Measurements from ENCODE around the gene CDK5RAP1. TPM values are rescaled to one million over a fixed set of nuclear protein-coding genes. Genes with fewer than 3 reads are reported as not detected.

Gene CDK5RAP1
- total and polyA plus RNA-seq, 2 of the 4 experiments (the other 2 are of a cell fraction) = 23.9 to 28.1 TPM

DNA sequence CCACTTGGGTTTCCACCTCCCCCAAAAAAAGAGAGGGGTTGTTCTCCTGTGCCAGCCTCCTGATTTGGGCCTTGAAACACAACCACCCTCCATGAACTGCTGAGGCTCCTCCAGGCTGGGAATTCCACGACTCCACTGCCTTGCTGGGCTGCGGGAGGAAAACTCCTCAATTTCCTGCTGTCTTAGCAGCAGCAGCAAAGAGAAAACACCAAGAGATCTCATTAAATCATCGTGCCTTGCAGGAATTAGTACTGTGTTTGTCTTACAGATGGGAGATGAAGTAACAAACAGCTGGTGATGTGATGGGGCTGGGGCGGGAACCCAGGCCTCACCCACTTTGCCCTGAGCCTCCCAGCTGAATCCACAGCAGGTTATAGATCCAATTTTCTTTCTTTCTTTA lies 89.3 kb downstream of the CDK5RAP1 start:
- TF ChIP-seq, protein P1, sequence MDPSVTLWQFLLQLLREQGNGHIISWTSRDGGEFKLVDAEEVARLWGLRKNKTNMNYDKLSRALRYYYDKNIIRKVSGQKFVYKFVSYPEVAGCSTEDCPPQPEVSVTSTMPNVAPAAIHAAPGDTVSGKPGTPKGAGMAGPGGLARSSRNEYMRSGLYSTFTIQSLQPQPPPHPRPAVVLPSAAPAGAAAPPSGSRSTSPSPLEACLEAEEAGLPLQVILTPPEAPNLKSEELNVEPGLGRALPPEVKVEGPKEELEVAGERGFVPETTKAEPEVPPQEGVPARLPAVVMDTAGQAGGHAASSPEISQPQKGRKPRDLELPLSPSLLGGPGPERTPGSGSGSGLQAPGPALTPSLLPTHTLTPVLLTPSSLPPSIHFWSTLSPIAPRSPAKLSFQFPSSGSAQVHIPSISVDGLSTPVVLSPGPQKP (IDR thresholded peaks at IDR 0.05; ENCODE audit: borderline replicate concordance, low read depth, low read length) = no peak
- Histone ChIP-seq H4K5ac (ENCODE audit: low read depth, low read length) (no peak overlapping the region), H4K91ac (ENCODE audit: insufficient read depth, low read depth, low read length) (no peak overlapping the region), H2AFZ (replicated peaks; ENCODE audit: low read length, poor library complexity) (no peak overlapping the region), H2AK9ac (replicated peaks; ENCODE audit: low read depth, low read length, poor library complexity) (no peak overlapping the region), H2BK5ac (ENCODE audit: low read depth, low read length, poor library complexity, severe bottlenecking) (no peak overlapping the region), H3K18ac (ENCODE audit: low read depth, low read length) (no peak overlapping the region), H4K20me1 (ENCODE audit: insufficient read depth, low read length) (no peaks in the 10 kb centered on the region), H3K14ac (replicated peaks; ENCODE audit: low read depth, low read length) (no peak overlapping the region), H3K9me1 (ENCODE audit: insufficient read depth, low read length) (no peaks in the 10 kb centered on the region), H3K4ac (ENCODE audit: low read depth, low read length) (no peak overlapping the region), H3K23ac (ENCODE audit: low read depth, low read length) (no peak overlapping the region; the same call in 1 of the 2 replicates), H2BK20ac (ENCODE audit: low read depth, low read length) (no peak overlapping the region), H2BK15ac (ENCODE audit: low read depth, low read length) (no peak overlapping the region), H3K27ac (ENCODE audit: insufficient read depth, low read length) (no peak overlapping the region), H3K9ac (ENCODE audit: low read depth, low read length) (no peak overlapping the region), H3K4me1 (ENCODE audit: control insufficient read depth, insufficient read depth, low read length) (no peaks in the 10 kb centered on the region), H3K4me2 (ENCODE audit: low read depth, low read length) (no peak overlapping the region), H3K9me3 (ENCODE audit: control insufficient read depth, insufficient read depth, low read length) (0 out of 2 replicates have a peak, but pooled peaks cover 2% of the 10 kb centered on the region), H2BK120ac (ENCODE audit: low read depth, low read length) (no peak overlapping the region), H3K36me3 (ENCODE audit: control insufficient read depth, insufficient read depth, low read length) (no peaks in the 10 kb centered on the region), H3K4me3 (ENCODE audit: insufficient read depth, low read depth, low read length) (no peak overlapping the region), H4K8ac (ENCODE audit: low read depth in 2 of 2, low read length in 2 of 2) (no peak overlapping the region), H3K27me3 (ENCODE audit: control insufficient read depth, insufficient read depth, low read length) (peaks cover 15% of the 10 kb centered on the region; the same call in 1 of the 2 replicates), H3K79me1 (ENCODE audit: low read depth in 1 of 2, low read length in 2 of 2) (no peaks in the 10 kb centered on the region), H2AK5ac (ENCODE audit: low read depth, low read length) (no peak overlapping the region), H3K56ac (ENCODE audit: extremely low read depth, insufficient read depth, low read length) (no peak overlapping the region)
- POLR2A ChIA-PET (ENCODE audit: unreplicated experiment) = no interaction called here
- in situ Hi-C loops (cut with MboI; ENCODE audit: low sequenced_read_pairs) (no loop called here), intact Hi-C loops (cut with micrococcal nuclease) (no loop called here), dilution Hi-C loops (cut with HindIII; ENCODE audit: low sequenced_read_pairs, unreplicated experiment) (no loop called here)
- DNase-seq = no peak
- no CpG with 5 or more reads among the region's 4 CpGs for WGBS, 2 experiments (ENCODE audit: extremely low coverage in 2 of 2, insufficient read length in 1 of 2)
- BruUV-seq (replicated peaks) = no TSS peak
- ATAC-seq (ENCODE audit: low read depth) = no peak
- CTCF ChIA-PET = no interaction called here

Measured in IMR-90 (cell line).